HCT116 (cell line): Measurements from ENCODE around the gene C12orf54.

Experiments
- CEBPB ChIP-seq: IDR thresholded peaks from 2 replicates; pipeline ENCODE4 v1.6.1; 2012; ENCODE audit warnings: low read depth
- CTCF ChIP-seq, 3 experiments: fragments of 200-600 bp in 1 of 3; sonication (generic) in 1 of 3; IDR thresholded peaks in 2 of 3; conservative IDR thresholded peaks in 1 of 3; 2 replicates each; pipeline ENCODE4 v1.5.1; 2012 to 2017; ENCODE audit warnings: low read depth in 2 of 3, low read length in 2 of 3, antibody characterized with exemption in 1 of 3, borderline replicate concordance in 1 of 3, control low read depth in 1 of 3, mild to moderate bottlenecking in 1 of 3, mixed read lengths in 1 of 3, mixed run types in 1 of 3, moderate library complexity in 1 of 3; ENCODE audit not compliant: insufficient read depth in 1 of 3
- EZH2phosphoT487 ChIP-seq: fragments of 200-600 bp; IDR thresholded peaks from 2 replicates; pipeline ENCODE4 v1.6.1; 2018; ENCODE audit warnings: antibody characterized with exemption, borderline replicate concordance
- RAD21 ChIP-seq: IDR thresholded peaks from 2 replicates; pipeline ENCODE4 v1.6.1; 2012; ENCODE audit warnings: low read depth, mild to moderate bottlenecking

DNA sequence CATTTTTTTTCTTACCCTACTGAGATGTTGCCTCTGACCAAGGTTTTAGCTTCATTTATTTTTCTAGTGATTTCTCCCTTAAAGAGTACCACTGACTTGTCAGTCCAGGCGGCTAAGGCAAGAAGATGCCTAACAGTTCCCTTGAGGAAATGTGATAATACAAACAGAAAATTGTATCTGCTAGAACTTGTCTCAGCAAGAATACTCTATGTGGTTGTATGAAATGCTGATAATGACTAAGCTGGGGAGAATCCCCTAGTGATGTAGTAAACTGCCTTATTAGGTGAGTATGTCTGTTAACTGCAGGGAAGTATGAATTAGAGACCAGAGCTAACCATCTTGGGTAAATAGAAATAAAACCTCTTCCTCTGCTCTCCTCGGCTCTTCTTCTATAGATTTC is 6.7 kb downstream of the C12orf54 start:
- TF ChIP-seq EZH2phosphoT487 (no peak), CTCF (IDR thresholded peaks at IDR 0.05 in 2 of 3, conservative IDR thresholded peaks at IDR 0.05 in 1 of 3; ENCODE audit: borderline replicate concordance in 1 of 3, insufficient read depth in 1 of 3, low read depth in 2 of 3, low read length in 2 of 3) (no peak), RAD21 (no peak), CEBPB (no peak)
